ENCODE data around the gene NDE1.

NDE1 gene

GRCh38 chr16:15739950-15740349 lies 89.9 kb downstream of the NDE1 start:
- peaks cover 4% of the 10 kb centered on the region for H3K4me1 Mint-ChIP-seq
- no peak overlapping the region for H3K4me3 Mint-ChIP-seq

GRCh38 chr16:15741207-15741871 lies 91.3 kb downstream of the NDE1 start:
- no peak for TF ChIP-seq CTCF (IDR thresholded peaks at IDR 0.05; ENCODE audit: unreplicated experiment in 3 of 3)
- H3K4me1 Mint-ChIP-seq, result peaks cover 4% of the 10 kb centered on the region
- peaks cover 8% of the 10 kb centered on the region for H3K9me3 Mint-ChIP-seq
- H3K27ac Mint-ChIP-seq, result no peak overlapping the region
- H3K27me3 Mint-ChIP-seq (ENCODE audit: low read depth), result peaks cover 11% of the 10 kb centered on the region
- H3K36me3 Mint-ChIP-seq (ENCODE audit: low read depth), result no peaks in the 10 kb centered on the region
- no peak overlapping the region for H3K4me3 Mint-ChIP-seq

More at GRCh38 chr16:15739950-15740349, 89.9 kb downstream of the NDE1 start:
- peaks cover 8% of the 10 kb centered on the region for H3K9me3 Mint-ChIP-seq
- no peak for TF ChIP-seq CTCF (IDR thresholded peaks at IDR 0.05; ENCODE audit: unreplicated experiment in 3 of 3)
- no peak overlapping the region for H3K27ac Mint-ChIP-seq
- H3K36me3 Mint-ChIP-seq (ENCODE audit: low read depth), result no peaks in the 10 kb centered on the region
- peaks cover 19% of the 10 kb centered on the region for H3K27me3 Mint-ChIP-seq (ENCODE audit: low read depth)

GRCh38 chr16:15742716-15743115 lies 92.7 kb downstream of the NDE1 start:
- H3K9me3 Mint-ChIP-seq, result peaks cover 8% of the 10 kb centered on the region

GRCh38 chr16:15743657-15744056 lies 93.6 kb downstream of the NDE1 start:
- no peak overlapping the region for H3K4me3 Mint-ChIP-seq
- peaks cover 4% of the 10 kb centered on the region for H3K4me1 Mint-ChIP-seq
- H3K9me3 Mint-ChIP-seq, result peaks cover 8% of the 10 kb centered on the region
- H3K27ac Mint-ChIP-seq, result no peak overlapping the region
- H3K36me3 Mint-ChIP-seq (ENCODE audit: low read depth), result no peaks in the 10 kb centered on the region
- peaks cover 3% of the 10 kb centered on the region for H3K27me3 Mint-ChIP-seq (ENCODE audit: low read depth)
- TF ChIP-seq CTCF (IDR thresholded peaks at IDR 0.05; ENCODE audit: unreplicated experiment in 3 of 3), result no peak

More at GRCh38 chr16:15742716-15743115, 92.7 kb downstream of the NDE1 start:
- peaks cover 4% of the 10 kb centered on the region for H3K4me1 Mint-ChIP-seq
- H3K27ac Mint-ChIP-seq, result no peak overlapping the region
- TF ChIP-seq CTCF (IDR thresholded peaks at IDR 0.05; ENCODE audit: unreplicated experiment in 3 of 3), result no peak
- no peaks in the 10 kb centered on the region for H3K36me3 Mint-ChIP-seq (ENCODE audit: low read depth)
- H3K27me3 Mint-ChIP-seq (ENCODE audit: low read depth), result peaks cover 3% of the 10 kb centered on the region
- H3K4me3 Mint-ChIP-seq, result no peak overlapping the region

- Mint-ChIP-seq H3K9me3 (peaks cover 5% of the 10 kb centered on the region), H3K4me3 (no peak overlapping the region), H3K36me3 (ENCODE audit: low read depth) (no peaks in the 10 kb centered on the region), H3K27ac (no peak overlapping the region), H3K27me3 (ENCODE audit: low read depth) (peaks cover 8% of the 10 kb centered on the region), H3K4me1 (no peaks in the 10 kb centered on the region)
- no peak for TF ChIP-seq CTCF (IDR thresholded peaks at IDR 0.05; ENCODE audit: unreplicated experiment in 3 of 3)
Observed at GRCh38 chr16:15746332-15746731, 96.3 kb downstream of the NDE1 start.

GRCh38 chr16:15747937-15748336 lies 97.9 kb downstream of the NDE1 start:
- Mint-ChIP-seq H3K36me3 (ENCODE audit: low read depth) (no peaks in the 10 kb centered on the region), H3K27ac (no peak overlapping the region), H3K27me3 (ENCODE audit: low read depth) (peaks cover 8% of the 10 kb centered on the region), H3K4me3 (no peak overlapping the region), H3K9me3 (no peaks in the 10 kb centered on the region), H3K4me1 (no peaks in the 10 kb centered on the region)
- TF ChIP-seq CTCF (IDR thresholded peaks at IDR 0.05; ENCODE audit: unreplicated experiment in 3 of 3), result no peak

Data from nephron (organoid).